NCI-H69 (cell line): Measurements from ENCODE around the gene SLC44A3.

Experiments
- DNase-seq: peaks from one replicate; lab custom pipeline; 2025; lab: John Stamatoyannopoulos, UW

SLC44A3 gene, protein sequence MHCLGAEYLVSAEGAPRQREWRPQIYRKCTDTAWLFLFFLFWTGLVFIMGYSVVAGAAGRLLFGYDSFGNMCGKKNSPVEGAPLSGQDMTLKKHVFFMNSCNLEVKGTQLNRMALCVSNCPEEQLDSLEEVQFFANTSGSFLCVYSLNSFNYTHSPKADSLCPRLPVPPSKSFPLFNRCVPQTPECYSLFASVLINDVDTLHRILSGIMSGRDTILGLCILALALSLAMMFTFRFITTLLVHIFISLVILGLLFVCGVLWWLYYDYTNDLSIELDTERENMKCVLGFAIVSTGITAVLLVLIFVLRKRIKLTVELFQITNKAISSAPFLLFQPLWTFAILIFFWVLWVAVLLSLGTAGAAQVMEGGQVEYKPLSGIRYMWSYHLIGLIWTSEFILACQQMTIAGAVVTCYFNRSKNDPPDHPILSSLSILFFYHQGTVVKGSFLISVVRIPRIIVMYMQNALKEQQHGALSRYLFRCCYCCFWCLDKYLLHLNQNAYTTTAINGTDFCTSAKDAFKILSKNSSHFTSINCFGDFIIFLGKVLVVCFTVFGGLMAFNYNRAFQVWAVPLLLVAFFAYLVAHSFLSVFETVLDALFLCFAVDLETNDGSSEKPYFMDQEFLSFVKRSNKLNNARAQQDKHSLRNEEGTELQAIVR

DNA sequence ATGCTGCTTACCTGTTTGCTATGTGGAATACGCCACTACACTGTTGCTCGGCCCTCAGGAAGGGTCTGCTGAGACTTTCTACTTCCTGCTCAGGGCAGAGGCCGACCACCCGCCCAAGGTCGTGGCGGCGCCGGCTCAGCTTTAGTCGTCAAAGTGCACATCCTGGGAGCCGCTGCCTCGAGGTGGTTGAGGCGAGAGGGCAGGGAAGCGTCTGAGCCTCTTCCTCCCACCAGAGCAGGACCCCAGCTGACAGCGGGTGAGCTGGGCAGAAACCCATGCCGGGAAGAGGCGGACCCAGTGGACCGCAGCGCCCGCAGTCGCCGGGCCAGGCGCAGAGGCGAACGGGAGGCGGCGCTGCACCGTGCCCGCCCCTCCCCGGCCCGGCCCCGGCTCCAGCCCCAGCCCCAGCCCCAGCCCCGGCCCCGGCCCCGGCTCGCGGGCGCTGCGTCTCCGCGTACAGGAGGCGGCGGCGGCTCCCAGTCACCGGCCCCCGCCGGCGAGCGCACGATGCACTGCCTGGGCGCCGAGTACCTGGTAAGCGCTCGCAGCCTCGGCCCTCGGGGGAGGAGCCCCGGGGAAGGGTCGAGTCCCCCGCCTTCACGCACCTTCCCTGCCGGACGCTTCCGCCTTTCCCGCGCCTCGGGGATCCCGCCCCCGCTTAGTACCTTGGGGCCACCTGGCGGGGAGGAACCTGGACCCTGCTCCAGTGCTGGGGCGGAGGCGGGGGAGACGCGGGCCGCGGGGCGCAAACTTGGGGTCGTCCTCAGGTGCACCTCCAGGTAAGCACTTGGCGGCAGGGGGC lies at the start of gene SLC44A3:
SLC44A3 (plus strand) TSS at position 413 of the 802 bp plus-strand sequence; CDS start at position 508, 95 bp downstream.
- peak; percentile 64 for DNase-seq

DNA sequence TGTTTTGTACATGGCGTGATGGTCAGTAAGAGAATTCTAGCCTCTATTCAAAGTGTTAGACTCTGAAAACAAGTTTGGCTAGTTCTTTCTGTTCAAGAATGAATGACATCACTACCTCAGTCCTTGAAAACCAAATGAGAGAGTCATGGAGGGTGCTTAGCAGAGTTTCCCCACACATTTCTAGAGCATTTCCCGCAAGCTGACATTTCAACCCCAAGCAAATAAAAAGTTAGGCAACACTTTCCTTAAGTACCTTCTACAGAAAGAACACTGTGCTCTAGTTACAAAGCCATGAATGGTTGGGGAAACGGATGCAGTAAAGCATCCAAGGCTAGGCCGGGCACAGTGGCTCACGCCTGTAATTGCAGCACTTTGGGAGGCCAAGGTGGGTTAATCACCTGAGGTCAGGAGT lies 47.9 kb upstream of the SLC44A3 start:
- DNase-seq: no peak

DNA sequence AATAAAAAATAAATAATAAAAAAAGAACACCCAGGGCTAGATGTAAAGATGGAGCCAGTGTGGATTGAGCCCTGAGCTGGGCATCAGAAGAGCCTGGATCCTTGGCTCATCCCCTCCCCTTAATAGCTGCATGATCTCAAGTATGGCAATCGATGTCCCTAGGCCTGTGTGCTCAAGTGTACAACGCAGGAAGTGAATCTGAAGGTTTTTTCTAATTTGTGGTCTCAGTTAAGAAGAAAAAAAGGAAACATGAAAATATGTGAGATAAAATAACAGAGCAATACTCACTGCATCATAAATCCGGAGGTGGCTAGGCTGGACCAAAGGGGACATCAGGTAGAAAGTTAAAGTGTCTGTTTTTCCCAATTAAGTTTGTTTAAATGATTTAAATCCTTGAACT lies 47.3 kb upstream of the SLC44A3 start:
- DNase-seq: no peak

DNA sequence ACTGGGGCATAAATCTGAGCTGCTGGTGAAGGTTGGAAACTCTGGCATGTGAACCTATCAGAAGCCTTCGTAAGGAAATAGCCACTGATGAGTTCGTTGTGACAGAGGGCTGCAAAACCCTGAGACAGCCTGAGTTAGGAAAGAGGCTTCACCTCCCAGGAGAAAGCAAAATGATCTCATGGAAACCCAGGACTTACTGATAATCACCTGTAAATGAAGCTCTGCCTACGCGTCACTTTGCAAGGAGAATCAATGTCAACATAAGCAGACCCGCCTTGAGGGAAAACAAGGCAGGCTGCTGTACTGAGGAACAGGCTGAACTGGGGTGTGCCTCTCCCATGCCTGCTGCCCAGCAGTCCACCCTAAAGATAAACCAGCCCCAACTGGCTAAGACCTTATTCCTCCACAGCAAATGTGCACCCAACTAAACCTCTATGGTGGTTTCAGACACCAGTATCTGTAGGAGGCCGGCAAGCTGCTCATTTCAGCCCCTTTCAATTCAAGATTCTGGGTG lies 46.8 kb upstream of the SLC44A3 start:
- DNase-seq: no peak

DNA sequence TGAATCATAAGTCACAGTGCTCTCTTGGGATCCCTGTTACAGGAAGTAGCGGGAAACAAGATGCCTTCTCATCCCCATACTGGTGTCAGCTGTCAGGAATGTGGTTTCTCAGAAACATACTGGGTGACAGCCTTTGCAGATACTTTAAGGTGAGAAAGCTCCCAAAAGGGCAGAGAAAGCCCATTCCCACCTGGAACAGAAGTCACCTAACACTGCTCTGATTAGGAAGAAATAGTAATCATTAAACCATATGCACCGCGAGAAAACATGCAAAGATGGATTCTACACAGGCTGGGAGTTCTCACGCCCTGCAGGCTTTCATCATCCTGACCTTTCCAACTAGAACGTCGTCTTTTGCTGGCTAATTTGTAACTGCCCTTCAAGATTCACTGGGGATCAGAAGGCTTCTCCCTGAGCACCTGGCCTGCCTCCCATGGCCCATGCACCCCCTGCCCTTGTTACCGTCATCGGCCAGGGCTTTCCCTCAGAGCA lies 46.2 kb upstream of the SLC44A3 start:
- DNase-seq: no peak

DNA sequence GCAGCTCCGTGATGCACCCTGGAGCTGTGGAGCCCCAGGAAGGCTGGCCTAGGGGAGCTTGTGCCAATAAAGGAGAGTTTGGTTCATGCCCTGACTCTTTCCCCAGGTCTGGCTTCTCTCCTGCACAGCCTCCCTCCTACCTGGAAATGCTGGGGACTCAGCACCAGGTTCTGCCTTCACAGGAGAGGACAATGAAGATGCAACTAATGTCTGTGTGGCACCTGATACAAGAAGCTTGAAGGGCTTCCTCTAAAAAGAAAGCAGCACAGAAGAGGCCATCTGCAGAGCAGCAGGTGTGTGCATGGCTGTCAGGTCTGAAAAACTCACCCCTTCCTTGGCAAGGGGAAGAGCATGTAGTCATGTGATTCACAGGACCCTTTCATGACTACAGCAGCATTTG lies 43.7 kb upstream of the SLC44A3 start:
- no peak for DNase-seq

DNA sequence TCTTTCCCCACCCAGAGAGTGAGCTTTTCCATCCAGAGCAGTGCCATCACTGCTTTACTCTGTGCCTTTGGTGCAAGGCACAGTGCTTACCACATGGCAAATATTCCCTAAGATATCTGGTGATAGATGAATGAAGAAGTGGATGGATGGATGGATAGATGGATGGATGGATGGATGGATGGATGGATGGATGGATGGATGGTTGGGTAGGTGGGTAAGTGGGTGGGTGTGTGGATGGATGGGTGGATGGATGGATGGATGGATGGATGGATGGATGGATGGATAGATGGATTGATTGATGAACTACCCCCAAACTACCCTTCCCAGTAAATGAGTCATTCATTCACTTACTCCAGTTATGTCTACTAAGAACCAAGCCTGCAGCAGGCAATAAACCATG lies 42.9 kb upstream of the SLC44A3 start:
- DNase-seq: no peak

DNA sequence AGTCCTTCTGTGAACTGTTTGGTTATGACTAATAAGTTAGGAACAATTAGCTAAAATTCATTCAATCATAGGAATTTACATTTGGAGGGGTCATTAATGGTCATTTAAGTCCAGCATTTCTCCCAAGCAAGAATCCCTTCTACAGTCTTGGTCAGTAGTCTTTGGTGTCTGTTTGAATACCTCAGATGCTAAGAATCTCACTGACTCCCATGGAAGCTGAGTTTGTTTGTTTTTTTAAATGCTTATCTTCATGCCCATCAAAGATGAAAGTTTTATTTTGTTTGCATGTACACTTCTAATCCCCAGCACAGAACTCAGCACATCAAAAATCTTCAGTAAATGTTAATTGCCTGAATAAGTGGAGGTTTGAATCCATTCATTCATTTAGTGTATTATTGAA lies 41.3 kb upstream of the SLC44A3 start:
- DNase-seq: no peak

DNA sequence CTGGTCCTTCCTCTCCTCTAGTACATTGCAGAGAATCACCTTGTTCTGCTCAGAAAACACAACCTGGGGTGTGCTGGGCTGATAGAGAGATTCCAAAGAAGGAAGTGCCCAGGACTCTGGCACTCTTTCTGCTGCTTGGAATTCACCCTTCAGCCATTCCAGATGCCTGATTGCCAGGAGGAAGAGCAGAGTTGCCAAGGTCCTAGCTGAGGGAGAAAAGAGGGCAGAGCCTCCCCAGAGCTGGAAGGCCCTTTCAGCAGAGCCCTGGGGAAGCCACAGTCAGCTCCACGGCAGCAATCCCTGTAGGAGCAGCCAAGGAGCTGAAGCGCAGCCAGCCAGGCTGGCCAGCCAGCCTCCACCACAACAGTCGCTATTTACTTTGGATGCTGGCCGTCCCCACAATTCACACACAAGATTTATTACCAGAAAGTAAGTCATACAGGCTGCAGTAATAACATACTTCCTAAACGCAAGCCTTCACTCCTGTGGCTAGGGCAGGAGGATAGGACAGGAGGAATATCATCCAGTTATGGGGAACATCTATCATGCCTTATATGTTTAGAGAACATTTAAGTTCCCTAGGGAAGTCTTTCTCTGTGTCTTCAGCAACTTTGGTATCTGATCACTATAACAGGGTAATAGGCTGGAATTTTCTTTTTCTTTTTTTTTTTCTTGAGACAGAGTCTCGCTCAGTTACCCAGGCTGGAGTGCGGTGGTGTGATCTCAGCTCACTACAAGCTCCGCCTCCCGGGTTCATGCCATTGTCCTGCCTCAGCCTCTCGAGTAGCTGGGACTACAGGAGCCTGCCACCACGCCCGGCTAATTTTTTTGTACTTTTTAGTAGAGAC lies 36.6 kb upstream of the SLC44A3 start:
- DNase-seq: peak; percentile 63

DNA sequence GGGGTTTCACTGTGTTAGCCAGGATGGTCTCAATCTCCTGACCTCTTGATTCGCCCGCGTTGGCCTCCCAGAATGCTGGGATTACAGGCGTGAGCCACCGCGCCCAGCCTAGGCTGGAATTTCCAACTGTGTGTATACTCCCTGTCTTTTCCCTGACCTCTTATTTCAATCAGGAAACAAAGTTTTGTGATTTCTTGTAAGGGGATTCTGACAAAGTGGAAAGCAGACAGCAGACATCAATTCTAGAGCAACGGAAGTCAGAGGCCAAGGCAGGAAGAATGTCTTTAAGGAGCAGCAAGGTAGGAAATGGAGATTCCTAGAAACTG lies 36.0 kb upstream of the SLC44A3 start:
- DNase-seq: no peak

DNA sequence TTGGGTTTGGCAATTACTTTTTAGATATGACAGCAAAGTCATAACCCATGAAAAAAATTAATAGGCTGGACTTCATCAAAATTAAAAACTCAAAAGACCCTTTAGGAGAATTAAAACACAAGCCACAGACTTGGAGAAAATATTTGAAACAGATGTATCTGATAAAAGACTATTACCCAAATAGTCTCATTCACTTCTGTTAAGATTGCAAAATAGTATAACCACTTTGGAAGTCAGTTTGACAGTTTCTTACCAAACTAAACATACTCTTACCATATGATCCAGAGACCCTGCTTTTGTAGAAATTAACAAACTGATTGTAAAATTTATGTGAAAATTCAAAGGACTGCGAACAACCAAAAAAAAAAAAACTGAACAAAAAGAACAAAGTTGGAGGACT lies 32.5 kb upstream of the SLC44A3 start:
- DNase-seq: no peak

DNA sequence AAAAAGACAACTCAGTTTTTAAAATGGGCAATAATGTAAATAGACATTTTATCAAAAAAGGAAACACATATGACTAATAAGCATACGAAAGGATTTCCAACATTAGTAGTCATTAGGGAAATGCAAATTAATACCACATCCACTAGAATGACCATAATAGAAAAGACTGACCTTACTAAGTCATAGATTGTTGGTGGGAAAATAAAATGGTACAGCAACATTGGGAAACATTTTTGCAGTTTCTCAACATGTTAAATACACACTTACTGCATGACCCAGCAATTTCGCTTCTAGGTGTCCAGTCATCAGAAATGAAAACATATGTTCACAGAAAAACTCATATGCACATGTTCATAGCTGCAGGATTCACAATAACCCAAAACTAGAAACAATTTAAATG lies 29.9 kb upstream of the SLC44A3 start:
- DNase-seq: no peak

DNA sequence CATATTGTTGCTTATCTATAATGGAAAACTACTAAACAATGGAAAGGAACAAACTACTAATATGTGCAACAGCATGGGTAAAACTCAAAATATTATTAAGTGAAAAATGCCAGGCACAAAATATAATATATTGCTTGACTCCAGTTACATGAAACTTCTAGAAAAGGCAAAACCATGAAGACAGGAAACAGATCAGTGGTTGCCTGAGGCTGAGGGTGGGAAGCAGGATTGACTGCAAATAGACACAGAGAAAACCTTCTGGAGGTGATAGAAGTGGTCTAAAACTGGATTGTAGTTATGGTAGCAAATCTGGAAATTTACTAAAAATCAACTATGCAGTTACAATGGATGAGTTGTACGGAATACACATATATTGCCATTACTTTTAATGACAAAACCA lies 29.5 kb upstream of the SLC44A3 start:
- DNase-seq: no peak

DNA sequence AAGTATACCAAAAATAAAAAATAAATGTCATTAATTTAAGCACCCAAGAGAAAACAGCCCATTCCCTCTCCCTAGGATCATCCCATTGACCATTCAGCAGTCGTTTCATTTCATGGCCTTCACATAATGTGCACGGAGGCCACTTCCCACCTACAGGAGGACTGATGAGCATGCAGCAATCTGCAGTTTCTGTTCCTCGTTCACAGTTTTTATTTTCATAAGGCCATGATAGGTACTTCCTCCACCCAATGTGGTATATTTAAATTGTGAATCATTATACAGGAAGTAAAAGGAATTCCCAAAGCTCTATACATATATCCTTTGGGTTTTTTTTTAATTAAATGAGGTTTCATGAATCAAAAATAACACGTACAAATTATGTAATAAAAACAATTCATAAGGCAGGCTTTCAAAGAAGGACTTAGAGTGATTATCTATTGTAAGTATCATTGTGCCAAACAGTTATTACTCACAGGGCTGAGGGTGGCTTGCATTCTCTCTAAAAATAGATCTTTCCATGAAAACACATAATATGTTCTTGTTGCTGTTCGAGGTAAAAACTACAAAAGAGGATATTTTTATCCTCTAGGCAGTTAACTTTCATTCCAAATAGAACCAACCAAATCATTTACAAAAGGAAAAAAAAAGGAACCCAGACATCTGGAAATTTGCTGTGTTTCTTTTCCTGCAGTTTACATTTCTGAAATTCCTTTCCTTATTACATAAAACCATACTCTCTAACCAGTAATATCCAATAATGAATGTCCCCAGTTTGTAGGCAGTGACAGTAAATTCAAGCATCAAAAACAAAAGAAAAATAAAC lies 27.5 kb upstream of the SLC44A3 start:
- DNase-seq: peak; percentile 11

DNA sequence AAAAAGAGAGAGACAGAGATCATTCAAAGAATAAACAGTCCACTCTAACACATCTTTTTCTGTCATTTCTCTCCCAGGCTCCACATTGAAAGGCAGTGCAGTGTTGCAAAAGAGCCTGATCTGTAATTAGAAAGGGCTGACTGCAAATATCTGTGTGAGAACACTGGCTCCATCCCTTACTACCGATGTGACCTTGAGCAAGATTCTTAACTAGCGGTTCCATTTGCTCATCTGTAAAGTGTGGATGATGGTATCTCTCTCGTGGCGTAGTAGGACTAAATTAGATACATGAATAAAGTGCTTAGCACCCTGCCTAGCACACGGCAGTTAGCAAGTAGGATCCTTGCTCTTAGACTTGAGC lies 26.9 kb upstream of the SLC44A3 start:
- no peak for DNase-seq

DNA sequence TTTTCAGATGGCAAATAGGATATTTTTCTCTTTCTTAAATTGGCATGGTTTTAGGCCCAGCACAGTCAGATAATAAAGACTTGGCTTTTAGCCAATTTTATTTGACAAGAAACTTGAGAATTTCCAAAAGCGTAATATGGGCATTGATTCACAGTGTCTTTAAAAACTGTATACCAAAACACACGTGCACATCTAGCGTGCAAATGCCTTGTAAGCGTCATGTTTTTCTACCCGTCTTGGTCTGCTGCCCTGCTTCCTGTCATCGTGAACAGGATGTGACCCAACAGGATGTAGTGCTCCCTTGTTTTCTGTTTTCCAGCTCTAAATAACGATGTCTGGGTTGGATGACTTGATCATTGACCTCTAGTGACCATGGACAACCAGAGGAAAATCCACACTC lies 24.7 kb upstream of the SLC44A3 start:
- DNase-seq: no peak

DNA sequence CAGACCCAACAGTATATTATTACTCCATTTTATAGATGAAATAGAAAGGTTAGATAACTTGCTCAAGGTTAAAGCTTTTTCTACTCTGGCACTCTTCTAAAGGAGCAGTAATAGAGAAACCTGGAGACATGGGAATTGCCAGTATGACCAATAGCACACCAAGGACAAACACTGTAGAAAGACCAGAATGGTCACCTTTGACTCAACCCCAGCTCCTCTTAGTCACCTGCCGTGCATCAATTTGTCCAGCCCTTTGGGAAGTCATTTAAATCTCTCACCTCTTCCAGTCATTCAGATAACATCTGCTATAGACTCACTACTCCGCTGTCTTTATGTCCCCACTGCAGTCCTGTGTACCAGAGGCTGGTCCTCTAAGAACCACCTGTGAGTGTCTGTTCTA lies 23.9 kb upstream of the SLC44A3 start:
- no peak for DNase-seq

DNA sequence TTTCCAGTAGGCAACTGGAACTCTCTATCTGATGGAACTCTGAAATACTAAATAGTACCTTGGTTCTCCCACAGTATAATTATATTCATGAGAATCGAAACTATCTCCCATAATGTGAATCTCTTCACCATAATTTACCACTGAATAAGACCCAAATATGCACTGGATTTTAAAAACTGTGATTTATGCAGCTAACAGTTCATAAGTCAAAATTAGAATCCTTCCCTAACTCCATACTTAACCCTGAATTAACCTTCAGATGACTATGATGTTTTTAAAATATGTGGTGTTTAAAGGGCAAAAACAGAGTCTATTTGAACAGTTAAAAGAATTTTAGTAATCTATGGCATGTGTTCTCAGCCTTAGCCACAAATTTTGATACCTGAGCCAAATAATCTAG lies 22.9 kb upstream of the SLC44A3 start:
- no peak for DNase-seq

DNA sequence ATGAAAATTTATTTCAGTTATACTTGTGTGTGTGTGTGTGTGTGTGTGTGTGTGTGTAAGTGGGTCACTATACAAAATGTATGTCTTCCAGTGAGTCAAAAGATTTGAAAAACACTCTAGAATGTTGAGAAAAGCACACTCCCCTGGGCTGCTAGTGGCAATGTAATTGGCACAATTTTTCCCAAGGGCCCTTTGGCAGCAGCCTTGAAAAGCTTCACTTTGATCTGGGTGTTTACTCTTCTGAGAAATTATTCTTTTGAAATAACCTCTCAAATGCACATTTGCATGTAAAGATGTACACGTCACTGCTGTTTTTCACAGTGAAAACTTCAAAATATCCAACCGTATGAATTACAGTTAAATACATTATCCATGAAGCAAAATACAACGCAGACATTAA lies 22.1 kb upstream of the SLC44A3 start:
- DNase-seq: no peak

DNA sequence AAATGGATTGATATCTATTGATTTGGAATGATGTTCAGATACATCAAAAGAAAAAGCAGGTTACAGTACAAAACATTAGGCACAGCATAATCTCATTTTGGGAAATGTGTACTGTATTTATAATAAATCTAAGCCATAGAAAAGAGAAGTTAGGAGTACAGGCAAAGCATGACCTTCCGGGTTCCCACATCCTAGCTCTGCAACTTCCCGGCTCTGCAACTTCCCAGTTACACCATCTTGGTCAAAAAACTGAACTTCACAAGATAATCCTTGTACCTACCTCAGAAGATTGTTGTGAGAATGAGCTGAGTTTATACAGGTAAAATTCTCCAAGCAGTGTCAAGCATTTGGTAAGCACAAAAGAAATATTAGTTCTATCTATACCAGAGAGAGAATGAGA lies 21.7 kb upstream of the SLC44A3 start:
- DNase-seq: no peak

DNA sequence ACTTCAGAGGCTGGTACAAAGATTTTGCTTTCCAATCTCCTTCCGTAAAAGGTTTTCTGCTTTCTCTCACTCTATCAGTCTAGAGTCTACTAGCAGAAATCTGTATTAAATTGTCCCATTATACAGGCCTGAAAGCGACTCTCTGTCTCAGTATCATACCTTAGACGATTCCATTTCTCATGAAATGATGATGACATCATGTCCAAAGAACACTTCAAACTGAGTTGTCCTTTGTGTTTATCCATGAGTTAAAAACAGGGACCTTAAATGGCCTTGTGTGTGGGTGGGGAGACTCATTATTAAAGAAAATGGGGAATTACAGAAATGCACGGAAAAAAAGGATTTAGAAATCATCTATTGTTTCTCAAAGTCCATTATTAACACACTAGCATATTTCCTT lies 21.0 kb upstream of the SLC44A3 start:
- no peak for DNase-seq
